Measurements from ENCODE around the gene ADORA2A. TPM values are rescaled to one million over a fixed set of nuclear protein-coding genes. Genes with fewer than 3 reads are reported as not detected.

ADORA2A gene
- total and polyA plus RNA-seq, 2 donors (not counting 1 experiment from before 2014, with no cell fraction given), result 0.78 to 1.5 TPM

DNA sequence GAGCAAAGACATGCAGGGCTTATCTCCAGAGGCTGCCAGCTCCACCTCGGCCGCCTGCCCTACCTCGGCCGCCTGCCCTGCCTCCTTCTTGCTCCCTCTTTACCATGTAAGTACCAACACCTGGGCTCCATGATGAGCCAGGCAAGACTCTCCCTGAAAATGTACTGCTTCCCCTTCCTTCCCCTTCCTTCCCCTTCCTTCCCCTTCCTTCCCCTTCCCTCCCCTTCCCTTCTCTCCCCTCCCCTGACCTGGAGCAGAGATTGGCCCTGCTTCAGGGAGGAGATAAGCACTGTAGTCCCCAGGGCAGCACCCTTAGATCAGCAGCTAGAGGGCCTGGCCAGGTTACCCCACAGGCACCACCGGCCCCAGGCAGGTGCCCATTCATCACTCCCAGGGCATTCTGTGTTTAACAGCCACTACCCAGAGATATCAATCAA, 25.4 kb upstream of the ADORA2A start:
- Histone ChIP-seq H3K9ac (ENCODE audit: insufficient read depth, low read length) (no peak overlapping the region), H3K4me1 (ENCODE audit: control insufficient read depth, extremely low read depth, insufficient read depth, low read length) (peaks cover 28% of the 10 kb centered on the region), H4K20me1 (ENCODE audit: control insufficient read depth, extremely low read depth, insufficient read depth, low read length) (no peaks in the 10 kb centered on the region), H3K27me3 (ENCODE audit: control insufficient read depth, insufficient read depth, low read length) (no peaks in the 10 kb centered on the region), H3K9me3 (ENCODE audit: control insufficient read depth, insufficient read depth, low read depth, low read length) (no peaks in the 10 kb centered on the region), H2AFZ (ENCODE audit: low read length) (no peak overlapping the region), H3K27ac (ENCODE audit: insufficient read depth, low read length) (no peak overlapping the region), H3K4me3 (replicated peaks in 1 of 4; ENCODE audit: control extremely low read depth in 1 of 4, insufficient read depth in 1 of 4, low read depth in 3 of 4, low read length in 4 of 4) (no peak overlapping the region), H3K36me3 (ENCODE audit: control insufficient read depth, insufficient read depth, low read length) (peaks cover 2% of the 10 kb centered on the region), H3K79me2 (ENCODE audit: control insufficient read depth, insufficient read depth, low read length) (no peaks in the 10 kb centered on the region), H3K4me2 (ENCODE audit: extremely low read depth, insufficient read depth, low read length) (no peak overlapping the region)
- TF ChIP-seq EZH2 (IDR thresholded peaks at IDR 0.05; ENCODE audit: low read length, missing control alignments), result no peak
- TF ChIP-seq, protein P1, sequence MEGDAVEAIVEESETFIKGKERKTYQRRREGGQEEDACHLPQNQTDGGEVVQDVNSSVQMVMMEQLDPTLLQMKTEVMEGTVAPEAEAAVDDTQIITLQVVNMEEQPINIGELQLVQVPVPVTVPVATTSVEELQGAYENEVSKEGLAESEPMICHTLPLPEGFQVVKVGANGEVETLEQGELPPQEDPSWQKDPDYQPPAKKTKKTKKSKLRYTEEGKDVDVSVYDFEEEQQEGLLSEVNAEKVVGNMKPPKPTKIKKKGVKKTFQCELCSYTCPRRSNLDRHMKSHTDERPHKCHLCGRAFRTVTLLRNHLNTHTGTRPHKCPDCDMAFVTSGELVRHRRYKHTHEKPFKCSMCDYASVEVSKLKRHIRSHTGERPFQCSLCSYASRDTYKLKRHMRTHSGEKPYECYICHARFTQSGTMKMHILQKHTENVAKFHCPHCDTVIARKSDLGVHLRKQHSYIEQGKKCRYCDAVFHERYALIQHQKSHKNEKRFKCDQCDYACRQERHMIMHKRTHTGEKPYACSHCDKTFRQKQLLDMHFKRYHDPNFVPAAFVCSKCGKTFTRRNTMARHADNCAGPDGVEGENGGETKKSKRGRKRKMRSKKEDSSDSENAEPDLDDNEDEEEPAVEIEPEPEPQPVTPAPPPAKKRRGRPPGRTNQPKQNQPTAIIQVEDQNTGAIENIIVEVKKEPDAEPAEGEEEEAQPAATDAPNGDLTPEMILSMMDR (conservative IDR thresholded peaks at IDR 0.05 in 1 of 2, IDR thresholded peaks at IDR 0.05 in 1 of 2; ENCODE audit: low read depth in 1 of 2, low read length in 2 of 2), result no peak
- no peak for DNase-seq (ENCODE audit: low read depth in 2 of 2)

DNA sequence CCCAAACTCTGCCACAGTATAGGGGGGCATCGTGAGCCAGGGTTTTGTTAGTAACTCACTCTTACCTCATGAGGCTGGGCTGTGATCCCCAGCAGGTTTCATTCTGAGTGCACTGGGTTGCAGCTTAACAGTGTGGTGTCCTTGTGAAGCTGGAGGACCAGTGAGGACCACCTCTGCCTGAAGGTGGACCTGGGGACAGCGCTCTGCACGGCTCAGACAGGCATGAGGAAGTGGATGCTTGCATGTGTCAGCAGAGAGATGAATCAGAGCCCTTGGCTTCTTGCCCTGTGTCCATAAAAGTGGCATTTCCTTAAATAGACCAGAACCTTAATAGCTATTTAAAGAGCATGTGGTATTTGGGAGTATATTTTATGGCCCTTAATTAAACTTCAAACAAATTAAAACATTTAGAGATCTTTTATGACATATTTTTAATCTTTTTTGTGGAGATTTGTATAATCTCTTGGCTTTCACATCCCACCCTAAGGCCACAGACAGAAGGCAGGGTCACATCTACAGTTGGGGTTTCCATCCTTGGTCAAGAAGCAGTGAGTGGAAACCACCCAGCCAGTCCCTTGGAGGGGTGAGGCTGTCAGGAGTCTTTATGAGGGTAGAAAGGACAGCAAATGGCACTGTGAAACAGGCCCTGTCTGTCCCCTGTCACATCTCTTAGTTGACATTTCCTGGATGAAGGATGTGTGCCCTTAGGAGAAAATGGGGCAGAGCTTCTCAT, 24.8 kb upstream of the ADORA2A start:
- no peak for TF ChIP-seq EZH2 (IDR thresholded peaks at IDR 0.05; ENCODE audit: low read length, missing control alignments)
- TF ChIP-seq, protein P1 (conservative IDR thresholded peaks at IDR 0.05 in 1 of 2, IDR thresholded peaks at IDR 0.05 in 1 of 2; ENCODE audit: low read depth in 1 of 2, low read length in 2 of 2), result no peak
- Histone ChIP-seq H3K9me3 (ENCODE audit: control insufficient read depth, insufficient read depth, low read depth, low read length) (no peaks in the 10 kb centered on the region), H3K4me2 (ENCODE audit: extremely low read depth, insufficient read depth, low read length) (peak overlapping the region; percentile 55), H3K4me3 (replicated peaks in 1 of 4; ENCODE audit: control extremely low read depth in 1 of 4, insufficient read depth in 1 of 4, low read depth in 3 of 4, low read length in 4 of 4) (no peak overlapping the region), H3K79me2 (ENCODE audit: control insufficient read depth, insufficient read depth, low read length) (no peaks in the 10 kb centered on the region), H4K20me1 (ENCODE audit: control insufficient read depth, extremely low read depth, insufficient read depth, low read length) (no peaks in the 10 kb centered on the region), H3K9ac (ENCODE audit: insufficient read depth, low read length) (no peak overlapping the region), H3K27me3 (ENCODE audit: control insufficient read depth, insufficient read depth, low read length) (no peaks in the 10 kb centered on the region), H2AFZ (ENCODE audit: low read length) (no peak overlapping the region), H3K27ac (ENCODE audit: insufficient read depth, low read length) (peak overlapping the region; percentile 3), H3K4me1 (ENCODE audit: control insufficient read depth, extremely low read depth, insufficient read depth, low read length) (peaks cover 31% of the 10 kb centered on the region), H3K36me3 (ENCODE audit: control insufficient read depth, insufficient read depth, low read length) (peaks cover 2% of the 10 kb centered on the region)
- DNase-seq (ENCODE audit: low read depth in 2 of 2), result peak; percentile 86 to 95

DNA sequence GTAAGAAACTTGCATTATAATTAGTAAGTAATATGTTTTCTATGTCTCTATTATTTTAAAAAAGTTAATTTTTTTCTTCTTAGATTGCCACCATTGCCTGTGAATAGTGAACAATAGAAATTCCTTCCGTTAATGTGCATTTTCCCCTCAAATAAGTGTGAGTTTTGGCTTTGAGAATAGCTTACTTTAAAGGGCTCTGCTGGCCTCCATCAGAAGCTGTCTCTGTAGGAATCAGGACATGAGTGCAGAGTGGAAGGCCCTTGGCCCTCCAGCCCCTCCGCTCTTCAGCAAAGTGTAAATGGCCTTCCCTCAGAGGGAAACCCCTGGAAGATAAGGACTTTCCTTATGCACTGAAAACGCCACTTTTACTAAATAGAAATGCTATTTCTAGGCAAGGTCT, 24.1 kb upstream of the ADORA2A start:
- TF ChIP-seq, protein P1 (conservative IDR thresholded peaks at IDR 0.05 in 1 of 2, IDR thresholded peaks at IDR 0.05 in 1 of 2; ENCODE audit: low read depth in 1 of 2, low read length in 2 of 2), result no peak
- TF ChIP-seq EZH2 (IDR thresholded peaks at IDR 0.05; ENCODE audit: low read length, missing control alignments), result no peak
- no peak overlapping the region for H2AFZ ChIP-seq (ENCODE audit: low read length)
- no peak overlapping the region for H3K27ac ChIP-seq (ENCODE audit: insufficient read depth, low read length)
- H3K4me2 ChIP-seq (ENCODE audit: extremely low read depth, insufficient read depth, low read length), result no peak overlapping the region
- H3K4me1 ChIP-seq (ENCODE audit: control insufficient read depth, extremely low read depth, insufficient read depth, low read length), result peaks cover 32% of the 10 kb centered on the region
- no peaks in the 10 kb centered on the region for H3K36me3 ChIP-seq (ENCODE audit: control insufficient read depth, insufficient read depth, low read length)
- no peak overlapping the region for H3K4me3 ChIP-seq (replicated peaks in 1 of 4; ENCODE audit: control extremely low read depth in 1 of 4, insufficient read depth in 1 of 4, low read depth in 3 of 4, low read length in 4 of 4)
- no peaks in the 10 kb centered on the region for H3K27me3 ChIP-seq (ENCODE audit: control insufficient read depth, insufficient read depth, low read length)
- H4K20me1 ChIP-seq (ENCODE audit: control insufficient read depth, extremely low read depth, insufficient read depth, low read length), result no peaks in the 10 kb centered on the region
- no peak for DNase-seq (ENCODE audit: low read depth in 2 of 2)
- no peaks in the 10 kb centered on the region for H3K9me3 ChIP-seq (ENCODE audit: control insufficient read depth, insufficient read depth, low read depth, low read length)
- H3K79me2 ChIP-seq (ENCODE audit: control insufficient read depth, insufficient read depth, low read length), result no peaks in the 10 kb centered on the region
- no peak overlapping the region for H3K9ac ChIP-seq (ENCODE audit: insufficient read depth, low read length)

All from fibroblast of lung (primary cell).